HCT116 (cell line): ENCODE data around the gene DLX3. TPM values are rescaled to one million over a fixed set of nuclear protein-coding genes. Genes with fewer than 3 reads are reported as not detected.

Experiments
- ATAC-seq: fragments of 200-7000 bp; cut with Tn5 transposase; 2 replicates; pipeline ENCODE4 v1.9.1; 2020; ENCODE audit warnings: mild to moderate bottlenecking, moderate library complexity
- BruUV-seq: library from RNA; stranded (reverse); fragments of 400-500 nt; replicated peaks from 2 replicates; lab custom pipeline; 2021; lab: Mats Ljungman, UMichigan
- CTCF ChIA-PET: fragments of 300-600 bp; sonication (Branson Sonifier 250); formaldehyde crosslinking; loops from one replicate; lab custom pipeline; 2021; ENCODE audit warnings: antibody characterized with exemption; lab: Charles Lee
- POLR2A ChIA-PET: fragments of 300-600, 350-600 bp; sonication (Branson Sonifier 250); formaldehyde crosslinking; loops from one replicate; lab custom pipeline; 2021; ENCODE audit warnings: antibody characterized with exemption; lab: Charles Lee
- RAD21 ChIA-PET, 2 experiments: fragments of 300-600 bp; sonication (Branson Sonifier 250); formaldehyde crosslinking; loops; one replicate each; lab custom pipeline; 2023; ENCODE audit warnings: low total read pairs in 2 of 2; ENCODE audit not compliant: uncharacterized antibody in 2 of 2, unreplicated experiment in 2 of 2, low non-redundant PET in 1 of 2; lab: Charles Lee
- DNase-seq: peaks from one replicate; pipeline ENCODE4 v3.0.0-alpha.2; 2010; ENCODE audit warnings: low read depth, low spot score
- H2AFZ ChIP-seq: fragments of 200-600 bp; shearing (Covaris generic), sonication (generic); 2 replicates; pipeline ENCODE4 v1.6.1; 2017; ENCODE audit warnings: low read depth, mixed run types, mixed read lengths, antibody characterized with exemption, low read length; ENCODE audit not compliant: poor library complexity, severe bottlenecking
- H3K27ac ChIP-seq: 2 replicates; pipeline ENCODE4 v1.5.1; 2012; ENCODE audit warnings: low read depth, low read length
- H3K27me3 ChIP-seq: fragments of 200-600 bp; sonication (generic); 2 replicates; pipeline ENCODE4 v1.6.1; 2016; ENCODE audit warnings: mixed run types, low read length, mixed read lengths; ENCODE audit not compliant: insufficient read depth
- H3K36me3 ChIP-seq, 2 experiments: fragments of 200-500 bp in 1 of 2; fragments of 200-600 bp in 1 of 2; sonication (Bioruptor generic) in 1 of 2; sonication (generic) in 1 of 2; 2 replicates each; pipeline versions ENCODE4 v1.5.1 to v1.6.1; 2014 to 2016; ENCODE audit warnings: low read length in 2 of 2, inconsistent platforms in 1 of 2, mixed read lengths in 1 of 2, mixed run types in 1 of 2; ENCODE audit not compliant: insufficient read depth in 2 of 2, control insufficient read depth in 1 of 2
- H3K4me1 ChIP-seq, 2 experiments: fragments of 200-600 bp in 1 of 2; sonication (generic) in 1 of 2; 2 replicates each; pipeline versions ENCODE4 v1.5.1 to v1.6.1; 2012 to 2017; ENCODE audit warnings: low read length in 2 of 2, inconsistent platforms in 1 of 2, mild to moderate bottlenecking in 1 of 2, mixed read lengths in 1 of 2, mixed run types in 1 of 2, moderate library complexity in 1 of 2; ENCODE audit not compliant: insufficient read depth in 2 of 2, control insufficient read depth in 1 of 2
- H3K4me2 ChIP-seq: fragments of 200-600 bp; sonication (generic); 2 replicates; pipeline ENCODE4 v1.6.1; 2017; ENCODE audit warnings: mixed run types, low read length, mixed read lengths
- H3K4me3 ChIP-seq, 2 experiments: fragments of 200-600 bp in 1 of 2; sonication (generic) in 1 of 2; replicated peaks in 1 of 2; 2 replicates each; pipeline ENCODE4 v1.5.1; 2011 to 2016; ENCODE audit warnings: low read length in 2 of 2, control low read depth in 1 of 2, low read depth in 1 of 2, mild to moderate bottlenecking in 1 of 2, mixed read lengths in 1 of 2, mixed run types in 1 of 2
- H3K79me2 ChIP-seq: fragments of 200-600 bp; sonication (generic); 2 replicates; pipeline ENCODE4 v1.6.1; 2017; ENCODE audit warnings: mild to moderate bottlenecking, mixed run types, low read length, moderate library complexity, mixed read lengths; ENCODE audit not compliant: insufficient read depth
- H3K9ac ChIP-seq: fragments of 200-600 bp; sonication (generic); 2 replicates; pipeline ENCODE4 v1.6.1; 2016; ENCODE audit warnings: low read length, mixed read lengths
- H3K9me2 ChIP-seq: fragments of 200-600 bp; sonication (generic), shearing (Covaris generic); 2 replicates; pipeline ENCODE4 v1.6.1; 2017; ENCODE audit warnings: mixed run types, mild to moderate bottlenecking, moderate library complexity; ENCODE audit not compliant: insufficient read depth
- H3K9me3 ChIP-seq, 2 experiments: fragments of 200-500 bp in 1 of 2; fragments of 200-600 bp in 1 of 2; sonication (Bioruptor generic) in 1 of 2; sonication (generic) in 1 of 2; 2 replicates each; pipeline ENCODE4 v1.6.1; 2014 to 2017; ENCODE audit warnings: low read length in 2 of 2, mixed read lengths in 2 of 2, inconsistent platforms in 1 of 2, low read depth in 1 of 2, mild to moderate bottlenecking in 1 of 2, mixed run types in 1 of 2, moderate library complexity in 1 of 2; ENCODE audit not compliant: control insufficient read depth in 1 of 2, insufficient read depth in 1 of 2
- H4K20me1 ChIP-seq: fragments of 200-600 bp; sonication (generic), shearing (Covaris generic); 2 replicates; pipeline ENCODE4 v1.6.1; 2017; ENCODE audit warnings: mixed run types, mild to moderate bottlenecking, moderate library complexity; ENCODE audit not compliant: insufficient read depth
- EGR1 ChIP-seq: IDR thresholded peaks from 2 replicates; pipeline ENCODE4 v1.6.1; 2012; ENCODE audit warnings: low read depth
- EZH2phosphoT487 ChIP-seq: fragments of 200-600 bp; IDR thresholded peaks from 2 replicates; pipeline ENCODE4 v1.6.1; 2018; ENCODE audit warnings: antibody characterized with exemption, borderline replicate concordance
- FOSL1 ChIP-seq: IDR thresholded peaks from 2 replicates; pipeline ENCODE4 v1.6.1; 2012; ENCODE audit warnings: low read depth
- JUND ChIP-seq: IDR thresholded peaks from 2 replicates; pipeline ENCODE4 v1.6.1; 2012
- POLR2A ChIP-seq: IDR thresholded peaks from 2 replicates; pipeline ENCODE4 v1.7.0; 2011; ENCODE audit warnings: borderline replicate concordance; ENCODE audit not compliant: insufficient read depth, insufficient read length; ENCODE audit errors: extremely low read depth
- RAD21 ChIP-seq: IDR thresholded peaks from 2 replicates; pipeline ENCODE4 v1.6.1; 2012; ENCODE audit warnings: low read depth, mild to moderate bottlenecking
- ZBTB33 ChIP-seq: IDR thresholded peaks from 2 replicates; pipeline ENCODE4 v1.6.1; 2011; ENCODE audit warnings: mild to moderate bottlenecking, low read length, moderate library complexity; ENCODE audit not compliant: insufficient replicate concordance; ENCODE audit errors: extremely low read depth
- ZNF274 ChIP-seq: fragments of 200-500 bp; sonication (Bioruptor generic); IDR thresholded peaks from 2 replicates; pipeline ENCODE4 v1.6.1; 2014; ENCODE audit warnings: mild to moderate bottlenecking, low read depth, low read length, inconsistent platforms
- intact Hi-C: fragments of 100-400 bp; cut with micrococcal nuclease; formaldehyde crosslinking; loops from 2 replicates; pipeline ENCODE4 v1.10.0; 2022
- total RNA-seq: library from RNA; stranded (reverse); gene quantifications from one replicate; pipeline ENCODE4 v1.2.1, GENCODE V29; 2021; ENCODE audit not compliant: unreplicated experiment
- TF ChIP-seq, protein P1 (sequence below): IDR thresholded peaks from 2 replicates; pipeline ENCODE4 v1.6.1; 2012

DLX3 gene
- total RNA-seq, 1 experiment from 2014 or later = not detected

- Histone ChIP-seq H3K4me3 (no peak overlapping the region), H3K79me2 (no peaks in the 10 kb centered on the region), H3K9ac (no peak overlapping the region), H3K4me1 (no peaks in the 10 kb centered on the region), H3K9me3 (peaks cover 0 to 2% of the 10 kb centered on the region in 2 experiments; a peak in 1 of 4 replicates), H3K27ac (no peak overlapping the region), H4K20me1 (no peaks in the 10 kb centered on the region), H2AFZ (no peak overlapping the region), H3K27me3 (peaks cover 6% of the 10 kb centered on the region; the same call in 1 of the 2 replicates), H3K4me2 (no peak overlapping the region), H3K9me2 (no peaks in the 10 kb centered on the region), H3K36me3 (no peaks in the 10 kb centered on the region)
- CTCF ChIA-PET = interaction anchor here (1.6 kb wide), 1 partner anchor 144 kb away, joined by 3 read pairs; no protein-coding TSS in a partner anchor
- intact Hi-C loops = no loop called here
- RAD21 ChIA-PET = interaction anchor here in 1 of 2 experiments (0.5 kb wide), 1 partner anchor 124 kb away, joined by 3 read pairs; no protein-coding TSS in a partner anchor
- ATAC-seq (no peak), DNase-seq (no peak)
- TF ChIP-seq ZBTB33 = no peak
- no peak for TF ChIP-seq EZH2phosphoT487
- TF ChIP-seq EGR1 = no peak
- TF ChIP-seq, protein P1, sequence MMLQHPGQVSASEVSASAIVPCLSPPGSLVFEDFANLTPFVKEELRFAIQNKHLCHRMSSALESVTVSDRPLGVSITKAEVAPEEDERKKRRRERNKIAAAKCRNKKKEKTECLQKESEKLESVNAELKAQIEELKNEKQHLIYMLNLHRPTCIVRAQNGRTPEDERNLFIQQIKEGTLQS = no peak
- no peak for TF ChIP-seq POLR2A
- no peak for TF ChIP-seq RAD21
- TF ChIP-seq ZNF274 = no peak
- no peak for TF ChIP-seq FOSL1
- no peak for TF ChIP-seq JUND
- BruUV-seq = no TSS peak
- POLR2A ChIA-PET = interaction anchor here (0.7 kb wide), 1 partner anchor 71 kb away, joined by 3 read pairs; no protein-coding TSS in a partner anchor
These were observed 8.9 kb upstream of the DLX3 start for GRCh38 chr17:50003911-50004310.
